Measurements from ENCODE around the gene SLC26A9.
A peak's percentile ranks its signal among the peaks of the same experiment; 100 is the strongest.
"Not testable (repeated sequence)": the region's sequence is repeated elsewhere in the genome, so short reads cannot be mapped to it uniquely, and the experiment has no call there.

Gene SLC26A9

GRCh38 chr1:205889706-205890105, 53.5 kb downstream of the SLC26A9 start:
- peak; percentile 97 for DNase-seq

- not testable (repeated sequence) for DNase-seq
Measured at GRCh38 chr1:205889006-205889405, 54.2 kb downstream of the SLC26A9 start.

GRCh38 chr1:205883792-205884191, 59.5 kb downstream of the SLC26A9 start:
- DNase-seq = no peak

- DNase-seq = no peak
Measured at GRCh38 chr1:205880923-205881322, 62.3 kb downstream of the SLC26A9 start.

GRCh38 chr1:205879974-205880373, 63.3 kb downstream of the SLC26A9 start:
- DNase-seq = no peak

- DNase-seq = no peak
Measured at GRCh38 chr1:205878026-205878425, 65.2 kb downstream of the SLC26A9 start.

GRCh38 chr1:205873148-205873547, 70.1 kb downstream of the SLC26A9 start:
- DNase-seq = not testable (repeated sequence)

- no peak for DNase-seq
Measured at GRCh38 chr1:205870236-205870635, 73.0 kb downstream of the SLC26A9 start.

All from EL (cell line).